ENCODE measurements around the gene ZNF469.

ZNF469 gene, protein sequence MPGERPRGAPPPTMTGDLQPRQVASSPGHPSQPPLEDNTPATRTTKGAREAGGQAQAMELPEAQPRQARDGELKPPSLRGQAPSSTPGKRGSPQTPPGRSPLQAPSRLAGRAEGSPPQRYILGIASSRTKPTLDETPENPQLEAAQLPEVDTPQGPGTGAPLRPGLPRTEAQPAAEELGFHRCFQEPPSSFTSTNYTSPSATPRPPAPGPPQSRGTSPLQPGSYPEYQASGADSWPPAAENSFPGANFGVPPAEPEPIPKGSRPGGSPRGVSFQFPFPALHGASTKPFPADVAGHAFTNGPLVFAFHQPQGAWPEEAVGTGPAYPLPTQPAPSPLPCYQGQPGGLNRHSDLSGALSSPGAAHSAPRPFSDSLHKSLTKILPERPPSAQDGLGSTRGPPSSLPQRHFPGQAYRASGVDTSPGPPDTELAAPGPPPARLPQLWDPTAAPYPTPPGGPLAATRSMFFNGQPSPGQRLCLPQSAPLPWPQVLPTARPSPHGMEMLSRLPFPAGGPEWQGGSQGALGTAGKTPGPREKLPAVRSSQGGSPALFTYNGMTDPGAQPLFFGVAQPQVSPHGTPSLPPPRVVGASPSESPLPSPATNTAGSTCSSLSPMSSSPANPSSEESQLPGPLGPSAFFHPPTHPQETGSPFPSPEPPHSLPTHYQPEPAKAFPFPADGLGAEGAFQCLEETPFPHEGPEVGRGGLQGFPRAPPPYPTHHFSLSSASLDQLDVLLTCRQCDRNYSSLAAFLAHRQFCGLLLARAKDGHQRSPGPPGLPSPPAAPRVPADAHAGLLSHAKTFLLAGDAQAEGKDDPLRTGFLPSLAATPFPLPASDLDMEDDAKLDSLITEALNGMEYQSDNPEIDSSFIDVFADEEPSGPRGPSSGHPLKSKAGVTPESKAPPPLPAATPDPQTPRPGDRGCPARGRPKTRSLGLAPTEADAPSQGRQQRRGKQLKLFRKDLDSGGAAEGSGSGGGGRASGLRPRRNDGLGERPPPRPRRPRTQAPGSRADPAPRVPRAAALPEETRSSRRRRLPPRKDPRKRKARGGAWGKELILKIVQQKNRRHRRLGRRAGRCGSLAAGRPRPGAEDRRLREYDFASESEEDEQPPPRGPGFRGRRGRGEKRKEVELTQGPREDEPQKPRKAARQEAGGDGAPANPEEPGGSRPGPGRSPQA (N-terminal part only)
- total RNA-seq: 6.0 to 11.1 reads per million in 2 donors

GRCh38 chr16:88382491-88383400 lies at the start of gene ZNF469:
Gene ZNF469 (plus strand): TSS chr16:88382959. CDS start chr16:88427471, 44,512 bp downstream.
- DNase-seq: no peak

- DNase-seq: no peak
These were observed 48.6 kb upstream of the ZNF469 start for GRCh38 chr16:88333848-88334777.

DNA sequence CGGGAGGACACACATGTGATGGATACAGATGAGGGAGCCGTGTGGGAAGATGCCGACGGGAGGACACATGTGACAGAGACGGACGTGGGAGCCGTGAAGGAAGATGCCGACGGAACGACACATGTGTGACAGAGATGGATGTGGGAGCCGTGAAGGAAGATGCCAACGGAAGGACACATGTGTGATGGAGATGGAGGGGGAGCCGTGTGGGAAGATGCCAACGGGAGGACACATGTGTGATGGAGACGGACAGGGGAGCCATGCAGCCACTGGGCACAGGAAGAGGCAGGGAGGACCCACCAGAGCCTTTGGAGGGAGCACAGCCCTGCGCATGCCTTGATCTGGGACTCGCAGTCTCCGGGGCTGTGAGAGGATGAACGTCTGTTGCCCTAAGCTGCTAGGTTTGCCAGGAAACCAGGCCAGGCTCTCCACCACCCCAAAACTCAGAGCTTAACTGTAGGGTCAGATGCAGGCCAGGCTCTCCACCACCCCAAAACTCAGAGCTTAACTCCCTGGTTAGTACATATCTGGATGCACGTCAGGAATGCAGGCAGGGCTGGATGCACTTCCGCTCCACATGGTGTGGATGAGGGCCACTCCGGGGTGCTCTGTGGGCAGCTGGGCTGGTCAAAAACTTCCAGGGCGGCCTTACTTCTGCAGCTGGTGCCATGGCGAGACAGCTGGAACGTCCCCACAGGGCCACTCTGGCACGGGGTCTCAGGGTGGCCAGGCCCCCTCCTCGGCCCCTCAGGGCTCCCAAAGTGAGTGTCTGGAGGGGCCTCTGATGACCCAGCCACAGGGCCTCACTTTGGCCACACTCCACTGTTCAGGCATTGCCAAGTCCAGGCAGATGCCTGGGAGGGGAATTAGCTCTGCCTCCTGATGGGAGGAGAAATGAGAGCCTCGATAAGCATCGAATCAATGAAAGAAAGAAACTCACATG lies 47.7 kb upstream of the ZNF469 start:
- DNase-seq: no peak

DNA sequence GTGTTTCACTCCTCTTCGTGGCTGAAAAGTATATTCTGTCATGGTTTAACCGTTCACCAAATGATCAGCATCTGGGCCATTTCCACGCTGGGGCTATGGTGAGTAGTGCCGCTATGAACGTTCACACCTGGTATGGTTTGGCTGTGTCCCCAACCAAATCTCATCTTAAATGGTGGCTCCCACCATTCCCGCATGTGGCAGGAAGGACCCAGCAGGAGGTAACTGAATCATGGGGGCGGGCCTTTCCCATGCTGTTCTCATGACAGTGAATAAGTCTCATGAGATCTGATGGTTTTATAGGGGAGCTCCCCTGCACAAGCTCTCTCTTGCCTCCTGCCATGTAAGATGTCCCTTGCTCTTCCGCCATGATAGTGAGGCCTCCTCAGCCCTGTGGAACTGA lies 45.7 kb upstream of the ZNF469 start:
- no peak for DNase-seq

DNA sequence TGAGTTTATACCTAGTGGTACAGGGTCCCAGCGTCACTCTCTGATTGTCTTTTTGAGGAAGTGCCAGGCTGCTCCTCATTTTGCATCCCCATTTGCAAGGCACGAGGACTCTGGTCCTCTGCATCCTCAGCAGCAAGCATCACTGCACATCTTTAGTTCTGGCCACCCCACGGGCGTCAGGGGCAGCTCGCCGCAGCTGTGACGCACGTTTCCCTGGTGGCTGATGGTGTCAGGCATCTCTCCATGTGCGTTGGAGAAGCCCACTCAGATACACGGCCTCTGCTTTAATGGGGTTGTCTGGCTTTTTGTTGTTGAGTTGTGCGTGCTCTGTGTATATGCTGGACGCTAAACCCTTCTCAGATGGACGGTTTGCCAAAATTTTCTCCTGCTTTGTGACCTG lies 45.2 kb upstream of the ZNF469 start:
- no peak for DNase-seq

DNA sequence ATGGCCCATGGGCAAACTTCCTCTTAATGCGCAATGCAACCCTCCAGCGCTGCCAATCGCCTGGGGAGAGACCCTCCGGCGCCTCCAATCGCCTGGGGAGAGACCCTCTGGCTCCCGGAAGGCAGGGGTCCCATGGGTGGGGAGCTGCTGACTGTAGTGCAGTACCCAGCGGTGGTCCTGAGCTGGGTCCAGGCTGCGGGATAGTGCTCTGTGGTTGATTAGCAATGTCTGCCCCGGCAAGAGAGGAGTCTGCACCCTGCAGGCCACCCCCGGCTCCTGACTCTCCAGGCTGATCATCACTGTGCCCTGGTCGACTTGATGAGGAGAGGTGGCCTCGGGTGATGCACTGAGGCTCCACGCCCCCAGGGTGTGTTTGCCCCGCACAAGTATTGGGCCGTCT lies 44.6 kb upstream of the ZNF469 start:
- no peak for DNase-seq

- DNase-seq: no peak
These were observed 43.9 kb upstream of the ZNF469 start for GRCh38 chr16:88338896-88339295.

DNA sequence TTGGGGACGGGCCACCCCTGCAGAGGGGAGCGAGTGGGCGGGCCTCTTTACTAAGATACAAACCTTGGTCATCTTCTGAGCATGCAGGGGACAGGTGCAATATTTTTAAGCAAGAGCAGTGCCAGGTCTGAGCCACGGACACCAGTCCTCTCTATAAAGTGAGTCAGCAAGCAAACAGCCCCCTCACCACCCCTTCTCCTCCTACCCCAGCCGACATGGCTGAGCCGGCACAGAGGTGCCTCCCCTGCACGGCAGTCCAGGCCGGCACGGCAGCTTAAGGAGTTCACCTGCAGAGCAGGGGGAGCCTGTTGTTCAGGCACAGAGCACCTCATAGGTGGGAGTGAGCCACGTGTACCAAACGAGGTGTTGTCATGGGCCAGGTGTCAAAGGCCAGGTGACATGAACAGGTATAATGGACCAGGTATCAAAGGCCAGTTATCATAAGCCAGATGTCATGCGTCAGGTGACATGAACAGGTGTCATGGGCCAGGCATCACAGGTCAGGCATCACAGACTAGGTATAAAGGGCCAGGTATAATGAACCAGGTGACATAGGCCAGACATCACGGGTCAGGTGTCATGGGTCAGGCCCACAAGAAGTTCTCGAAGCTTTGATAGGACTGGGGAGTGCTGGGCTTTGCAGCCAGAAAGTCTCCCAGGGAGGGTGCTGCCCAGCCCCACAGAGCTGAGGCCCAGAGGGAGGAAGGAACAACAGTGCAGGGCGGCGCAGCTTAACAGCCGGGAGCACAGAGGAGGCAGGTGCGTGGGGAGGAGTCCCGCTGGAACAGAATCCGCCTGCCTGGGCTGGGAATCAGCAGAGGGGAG lies 42.6 kb upstream of the ZNF469 start:
- no peak for DNase-seq

DNA sequence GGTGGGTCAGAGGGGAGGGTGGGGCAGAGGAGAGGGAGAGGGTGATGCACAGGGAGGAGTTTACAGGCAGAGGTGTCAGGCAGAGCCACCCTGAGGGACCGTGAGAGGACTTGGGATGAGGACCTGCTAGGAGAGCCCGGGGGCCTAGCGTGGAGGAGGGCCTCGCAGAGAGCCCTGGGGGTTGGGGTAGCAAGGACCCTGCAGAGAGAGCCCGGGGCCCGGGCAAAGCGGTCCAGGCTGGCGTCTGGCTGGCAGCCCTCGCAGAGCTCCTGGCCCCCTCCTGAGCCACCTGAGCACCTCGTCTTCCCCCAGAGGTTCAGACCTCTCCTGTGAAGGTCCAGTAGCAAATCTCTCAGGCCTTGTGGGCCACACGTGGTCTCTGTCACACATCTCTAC lies 42.0 kb upstream of the ZNF469 start:
- no peak for DNase-seq

GRCh38 chr16:88341551-88342290 lies 41.0 kb upstream of the ZNF469 start:
- DNase-seq: no peak

DNA sequence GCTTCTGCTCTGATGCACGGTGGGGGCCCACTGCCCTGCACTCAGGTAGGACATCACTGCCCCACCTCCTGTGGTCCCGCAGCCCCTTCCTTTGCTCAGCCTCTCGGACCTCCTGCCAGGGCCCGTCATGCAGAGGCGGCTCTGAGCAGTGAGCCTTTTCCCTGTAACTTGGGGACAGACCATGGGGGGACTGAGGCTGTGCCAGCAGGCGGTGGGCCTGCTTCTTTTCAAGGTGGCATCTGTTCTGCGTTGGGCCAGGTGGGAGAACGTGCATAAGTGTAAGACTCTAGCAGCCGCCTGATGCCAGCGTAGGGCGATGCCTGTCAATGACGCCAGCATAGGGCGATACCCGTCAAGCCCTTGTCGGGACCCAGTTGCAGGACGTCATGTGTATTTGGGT lies 40.3 kb upstream of the ZNF469 start:
- no peak for DNase-seq

GRCh38 chr16:88343271-88343791 lies 39.4 kb upstream of the ZNF469 start:
- DNase-seq: no peak

GRCh38 chr16:88344411-88345030 lies 38.2 kb upstream of the ZNF469 start:
- no peak for DNase-seq

DNA sequence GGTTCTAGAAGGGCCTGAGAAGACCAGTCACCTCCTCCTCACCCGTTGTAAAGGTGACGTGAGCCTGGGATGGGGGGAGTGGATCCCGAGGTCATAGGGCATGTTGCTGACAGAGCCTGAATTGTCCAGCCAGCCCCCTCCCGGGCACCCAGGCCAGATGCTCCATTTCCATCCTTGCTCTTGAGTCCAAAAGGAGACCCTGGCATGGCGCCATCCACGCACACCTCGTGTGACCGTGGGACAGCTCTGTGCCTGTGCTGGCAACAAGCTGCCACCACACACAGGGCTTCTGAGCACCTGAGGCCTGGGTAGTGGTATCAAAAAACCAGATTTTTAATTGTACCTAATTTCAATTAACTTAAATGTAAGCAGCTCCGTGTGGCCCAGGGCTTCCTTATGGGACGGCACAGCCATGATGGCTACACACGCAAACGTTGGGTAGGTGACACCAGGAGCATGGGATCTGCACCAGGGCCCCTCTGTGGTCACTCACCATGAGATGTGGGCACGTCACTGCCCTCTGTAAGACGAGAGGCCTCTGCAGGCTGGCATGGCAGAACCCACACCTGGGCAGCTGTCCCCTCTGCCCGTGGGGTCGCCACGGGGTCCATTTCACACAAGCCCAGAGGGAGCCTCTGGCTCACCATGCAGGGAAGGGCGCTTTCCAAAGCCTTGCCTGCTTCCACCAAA lies 37.6 kb upstream of the ZNF469 start:
- no peak for DNase-seq

GRCh38 chr16:88345721-88346560 lies 36.8 kb upstream of the ZNF469 start:
- DNase-seq: no peak
